Fibroblast of lung (primary cell): ENCODE measurements around the gene SFMBT2. TPM values are rescaled to one million over a fixed set of nuclear protein-coding genes. Genes with fewer than 3 reads are reported as not detected.

Source experiments
- DNase-seq, 2 donors: peaks; one replicate each; pipeline versions ENCODE4 v3.0.0 to v3.0.0-alpha.2; 2010; ENCODE audit warnings: low read depth in 2 of 2
- H2AFZ ChIP-seq: 2 replicates; pipeline ENCODE4 v1.5.1; 2012; ENCODE audit warnings: low read length, control low read depth, inconsistent platforms
- H3K27ac ChIP-seq: 2 replicates; pipeline ENCODE4 v1.5.1; 2011; ENCODE audit warnings: low read length, control low read depth; ENCODE audit not compliant: insufficient read depth
- H3K27me3 ChIP-seq: 2 replicates; pipeline ENCODE4 v1.5.1; 2011; ENCODE audit warnings: mild to moderate bottlenecking, low read length; ENCODE audit not compliant: control insufficient read depth, insufficient read depth
- H3K36me3 ChIP-seq: 2 replicates; pipeline ENCODE4 v1.5.1; 2011; ENCODE audit warnings: low read length; ENCODE audit not compliant: control insufficient read depth, insufficient read depth
- H3K4me1 ChIP-seq: 2 replicates; pipeline ENCODE4 v1.5.1; 2011; ENCODE audit warnings: low read length; ENCODE audit not compliant: control insufficient read depth, insufficient read depth; ENCODE audit errors: extremely low read depth
- H3K4me2 ChIP-seq: 2 replicates; pipeline ENCODE4 v1.5.1; 2011; ENCODE audit warnings: low read length, control low read depth; ENCODE audit not compliant: insufficient read depth; ENCODE audit errors: extremely low read depth
- H3K4me3 ChIP-seq, 4 experiments: fragments of 200-600 bp in 1 of 4; sonication (generic) in 1 of 4; replicated peaks in 1 of 4; 2 replicates each; pipeline ENCODE4 v1.5.1; 2011 to 2016; ENCODE audit warnings: low read length in 4 of 4, low read depth in 3 of 4, mild to moderate bottlenecking in 3 of 4, control low read depth in 2 of 4, inconsistent platforms in 1 of 4, mixed read lengths in 1 of 4; ENCODE audit not compliant: insufficient read depth in 1 of 4; ENCODE audit errors: control extremely low read depth in 1 of 4
- H3K79me2 ChIP-seq: 2 replicates; pipeline ENCODE4 v1.5.1; 2012; ENCODE audit warnings: mild to moderate bottlenecking, low read length, inconsistent platforms; ENCODE audit not compliant: control insufficient read depth, insufficient read depth
- H3K9ac ChIP-seq: 2 replicates; pipeline ENCODE4 v1.5.1; 2011; ENCODE audit warnings: mild to moderate bottlenecking, low read length, control low read depth; ENCODE audit not compliant: insufficient read depth
- H3K9me3 ChIP-seq: 2 replicates; pipeline ENCODE4 v1.5.1; 2012; ENCODE audit warnings: low read depth, low read length; ENCODE audit not compliant: control insufficient read depth, insufficient read depth
- H4K20me1 ChIP-seq: 2 replicates; pipeline ENCODE4 v1.5.1; 2011; ENCODE audit warnings: low read length; ENCODE audit not compliant: control insufficient read depth, insufficient read depth; ENCODE audit errors: extremely low read depth
- EZH2 ChIP-seq: IDR thresholded peaks from 2 replicates; pipeline ENCODE4 v1.5.1; 2012; ENCODE audit warnings: low read length, control low read depth, mild to moderate bottlenecking; ENCODE audit errors: missing control alignments
- polyA plus RNA-seq, 2 donors: library from polyadenylated mRNA; depleted of rRNA in 1 of 2; stranded (reverse) in 1 of 2; unstranded in 1 of 2; fragments of >200 nt; gene quantifications; 2 replicates each; pipeline ENCODE4 v1.2.1, GENCODE V29; 2011 to 2012; ENCODE audit warnings: missing spikeins in 1 of 2
- total RNA-seq: library from RNA; depleted of rRNA; stranded (reverse); fragments of >200 nt; gene quantifications from 2 replicates; pipeline ENCODE4 v1.2.1, GENCODE V29; 2014
- TF ChIP-seq, protein P1 (sequence below), 2 donors: IDR thresholded peaks in 1 of 2; conservative IDR thresholded peaks in 1 of 2; 1 replicate in 1 of 2; 2 replicates in 1 of 2; pipeline ENCODE4 v1.5.1; 2011 to 2012; ENCODE audit warnings: low read length in 2 of 2, control low read depth in 1 of 2, inconsistent platforms in 1 of 2, low read depth in 1 of 2, mild to moderate bottlenecking in 1 of 2

SFMBT2 gene
- total and polyA plus RNA-seq, 2 donors (not counting 1 experiment from before 2014, with no cell fraction given) = 0.52 to 2.5 TPM

DNA sequence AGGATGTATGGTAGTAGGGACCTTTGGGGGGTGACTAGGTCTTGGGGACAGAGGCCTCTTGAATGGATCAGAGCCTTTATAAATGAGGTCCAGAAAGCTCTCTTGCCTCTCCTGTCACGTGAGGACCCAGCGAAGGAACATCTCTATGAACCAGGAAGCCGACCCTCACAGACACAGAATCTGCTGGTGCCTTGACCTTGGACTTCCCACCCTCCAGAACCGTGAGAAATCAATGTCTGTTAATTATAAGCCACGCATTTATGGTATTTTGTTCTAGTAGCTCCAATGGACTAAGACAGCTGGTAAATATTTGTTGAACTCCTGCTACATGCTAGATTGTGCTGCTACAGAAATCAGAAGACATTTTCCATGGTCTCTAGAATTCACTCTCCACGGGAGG lies 276.9 kb downstream of the SFMBT2 start:
- Histone ChIP-seq H3K36me3 (no peaks in the 10 kb centered on the region), H3K79me2 (no peaks in the 10 kb centered on the region), H3K9ac (no peak overlapping the region), H3K27me3 (no peaks in the 10 kb centered on the region), H3K27ac (no peak overlapping the region), H3K4me2 (no peak overlapping the region), H3K9me3 (no peaks in the 10 kb centered on the region), H3K4me1 (no peaks in the 10 kb centered on the region), H3K4me3 (no peak overlapping the region), H2AFZ (no peak overlapping the region), H4K20me1 (no peaks in the 10 kb centered on the region)
- no peak for TF ChIP-seq EZH2
- TF ChIP-seq, protein P1, sequence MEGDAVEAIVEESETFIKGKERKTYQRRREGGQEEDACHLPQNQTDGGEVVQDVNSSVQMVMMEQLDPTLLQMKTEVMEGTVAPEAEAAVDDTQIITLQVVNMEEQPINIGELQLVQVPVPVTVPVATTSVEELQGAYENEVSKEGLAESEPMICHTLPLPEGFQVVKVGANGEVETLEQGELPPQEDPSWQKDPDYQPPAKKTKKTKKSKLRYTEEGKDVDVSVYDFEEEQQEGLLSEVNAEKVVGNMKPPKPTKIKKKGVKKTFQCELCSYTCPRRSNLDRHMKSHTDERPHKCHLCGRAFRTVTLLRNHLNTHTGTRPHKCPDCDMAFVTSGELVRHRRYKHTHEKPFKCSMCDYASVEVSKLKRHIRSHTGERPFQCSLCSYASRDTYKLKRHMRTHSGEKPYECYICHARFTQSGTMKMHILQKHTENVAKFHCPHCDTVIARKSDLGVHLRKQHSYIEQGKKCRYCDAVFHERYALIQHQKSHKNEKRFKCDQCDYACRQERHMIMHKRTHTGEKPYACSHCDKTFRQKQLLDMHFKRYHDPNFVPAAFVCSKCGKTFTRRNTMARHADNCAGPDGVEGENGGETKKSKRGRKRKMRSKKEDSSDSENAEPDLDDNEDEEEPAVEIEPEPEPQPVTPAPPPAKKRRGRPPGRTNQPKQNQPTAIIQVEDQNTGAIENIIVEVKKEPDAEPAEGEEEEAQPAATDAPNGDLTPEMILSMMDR (conservative IDR thresholded peaks at IDR 0.05 in 1 of 2, IDR thresholded peaks at IDR 0.05 in 1 of 2; ENCODE audit: low read depth in 1 of 2, low read length in 2 of 2) = no peak
- no peak for DNase-seq

DNA sequence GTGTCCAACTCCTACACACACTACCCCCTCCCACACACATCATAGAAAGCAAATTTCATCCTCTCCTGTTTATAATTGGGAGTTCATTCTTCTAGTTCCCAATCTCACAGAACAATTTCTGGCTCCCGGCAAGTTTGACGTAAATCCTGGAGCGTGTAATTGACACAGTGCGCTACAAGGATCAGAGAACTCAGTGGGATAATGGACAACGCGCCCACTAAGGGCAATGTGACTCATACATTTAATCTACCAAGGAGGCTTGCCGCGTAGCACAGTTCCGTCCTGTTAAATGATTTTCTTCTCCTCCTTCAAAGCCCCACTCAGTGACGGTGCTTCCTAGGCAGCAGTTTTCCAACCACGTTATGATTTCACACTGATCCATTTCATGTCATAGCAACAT lies 277.6 kb downstream of the SFMBT2 start:
- peak in 1 of 2 donors; percentile 24 for DNase-seq
- Histone ChIP-seq H3K9me3 (no peaks in the 10 kb centered on the region), H4K20me1 (no peaks in the 10 kb centered on the region), H3K4me3 (no peak overlapping the region), H2AFZ (no peak overlapping the region), H3K27ac (no peak overlapping the region), H3K79me2 (no peaks in the 10 kb centered on the region), H3K4me1 (no peaks in the 10 kb centered on the region), H3K36me3 (no peaks in the 10 kb centered on the region), H3K27me3 (no peaks in the 10 kb centered on the region), H3K9ac (no peak overlapping the region), H3K4me2 (no peak overlapping the region)
- TF ChIP-seq, protein P1 (conservative IDR thresholded peaks at IDR 0.05 in 1 of 2, IDR thresholded peaks at IDR 0.05 in 1 of 2; ENCODE audit: low read depth in 1 of 2, low read length in 2 of 2) = no peak
- TF ChIP-seq EZH2 = no peak

DNA sequence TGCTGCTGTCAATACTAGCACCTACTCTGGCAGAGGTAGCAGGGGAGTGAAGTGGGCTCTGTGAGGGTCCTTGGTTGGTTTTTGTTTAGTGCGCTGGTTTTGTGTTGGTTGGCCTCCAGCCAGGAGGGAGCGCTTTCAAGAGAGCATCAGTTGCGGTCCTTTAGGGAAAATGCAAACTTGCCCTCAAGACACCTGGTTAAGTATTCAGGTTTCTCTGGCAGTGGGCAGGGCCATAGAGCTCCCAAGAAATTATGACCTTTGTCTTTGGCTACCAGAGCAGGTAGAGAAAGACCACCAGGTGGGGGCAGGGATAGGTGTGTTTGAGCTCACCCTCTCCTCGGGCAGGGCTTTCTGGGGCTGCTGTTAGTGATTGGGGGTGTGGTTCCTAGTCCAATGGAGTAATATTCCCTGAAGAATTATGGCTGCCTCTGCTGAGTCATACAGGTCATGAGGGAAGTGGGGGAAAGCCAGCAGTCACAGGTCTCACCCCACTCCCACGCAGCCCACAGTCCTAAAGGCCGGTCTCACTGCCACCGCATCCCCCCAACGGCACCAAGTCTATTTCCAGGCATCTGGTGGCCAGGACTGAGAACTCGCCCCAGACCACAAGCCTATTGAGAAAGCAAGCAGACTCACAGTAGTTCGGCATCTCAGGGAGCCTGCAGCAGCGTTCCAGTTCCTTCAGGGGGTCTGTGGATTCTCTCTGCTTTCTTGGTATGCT lies 280.5 kb downstream of the SFMBT2 start:
- Histone ChIP-seq H4K20me1 (no peaks in the 10 kb centered on the region), H3K4me2 (no peak overlapping the region), H3K4me3 (no peak overlapping the region), H3K27ac (no peak overlapping the region), H3K9ac (no peak overlapping the region), H3K9me3 (no peaks in the 10 kb centered on the region), H2AFZ (no peak overlapping the region), H3K4me1 (no peaks in the 10 kb centered on the region), H3K79me2 (no peaks in the 10 kb centered on the region), H3K36me3 (no peaks in the 10 kb centered on the region), H3K27me3 (no peaks in the 10 kb centered on the region)
- DNase-seq = no peak
- TF ChIP-seq EZH2 = no peak
- TF ChIP-seq, protein P1 (conservative IDR thresholded peaks at IDR 0.05 in 1 of 2, IDR thresholded peaks at IDR 0.05 in 1 of 2; ENCODE audit: low read depth in 1 of 2, low read length in 2 of 2) = no peak
